GM12878 (cell line): Measurements from ENCODE around the gene SCARB1. TPM values are rescaled to one million over a fixed set of nuclear protein-coding genes. Genes with fewer than 3 reads are reported as not detected.
A peak's percentile ranks its signal among the peaks of the same experiment; 100 is the strongest.
"Not testable (repeated sequence)": the region's sequence is repeated elsewhere in the genome, so short reads cannot be mapped to it uniquely, and the experiment has no call there.

ENCODE experiments used
- ATAC-seq: fragments of 200-7000 bp; cut with Tn5 transposase; 3 replicates; pipeline ENCODE4 v1.9.1; 2020; ENCODE audit warnings: mild to moderate bottlenecking, moderate library complexity
- BruUV-seq: library from RNA; stranded (reverse); fragments of 400-500 nt; replicated peaks from 2 replicates; lab custom pipeline; 2021; lab: Mats Ljungman, UMichigan
- CTCF ChIA-PET: fragments of 300-600 bp; sonication (Branson Sonifier 250); formaldehyde crosslinking; extraction: SDS; loops from one replicate; lab custom pipeline; 2021; ENCODE audit warnings: inconsistent platforms; lab: Yijun Ruan, JAX
- POLR2A ChIA-PET: fragments of 350-600 bp; formaldehyde crosslinking; extraction: SDS; loops from one replicate; lab custom pipeline; 2021; ENCODE audit warnings: inconsistent platforms; lab: Charles Lee
- RAD21 ChIA-PET: fragments of 300-600 bp; sonication (Branson Sonifier 250); formaldehyde crosslinking; loops from one replicate; lab custom pipeline; 2023; ENCODE audit warnings: antibody characterized with exemption; ENCODE audit not compliant: unreplicated experiment; lab: Charles Lee
- SMC1A ChIA-PET: fragments of 300-600 bp; sonication (Branson Sonifier 250); formaldehyde crosslinking; loops from one replicate; lab custom pipeline; 2023; ENCODE audit not compliant: unreplicated experiment, uncharacterized antibody; lab: Charles Lee
- DNase-seq: peaks from one replicate; pipeline ENCODE4 v3.0.0-alpha.2; 2011; ENCODE audit warnings: low read depth, low spot score
- FAIRE-seq: peaks from 3 replicates; lab custom pipeline; 2011; peaks lifted over from hg19 to GRCh38; lab: Jason Lieb, UNC
- H2AFZ ChIP-seq: 2 replicates; pipeline ENCODE4 v1.6.0; 2011; ENCODE audit warnings: low read depth, low read length, control low read depth; ENCODE audit not compliant: control insufficient read depth
- H3K27ac ChIP-seq: 2 replicates; pipeline ENCODE4 v1.5.1; 2011; ENCODE audit warnings: control low read depth; ENCODE audit not compliant: control insufficient read depth, insufficient read depth
- H3K27me3 ChIP-seq, 2 experiments: replicated peaks in 1 of 2; 2 replicates each; pipeline versions ENCODE4 v1.6.0 to v1.6.1; 2011; ENCODE audit warnings: low read length in 1 of 2; ENCODE audit not compliant: control insufficient read depth in 2 of 2, insufficient read depth in 2 of 2
- H3K36me3 ChIP-seq, 2 experiments: 2 replicates each; pipeline ENCODE4 v1.5.1; 2011; ENCODE audit warnings: low read length in 1 of 2; ENCODE audit not compliant: control insufficient read depth in 2 of 2, insufficient read depth in 2 of 2
- H3K4me1 ChIP-seq: 2 replicates; pipeline ENCODE4 v1.6.1; 2011; ENCODE audit warnings: mild to moderate bottlenecking, low read length, moderate library complexity, mixed read lengths; ENCODE audit not compliant: control insufficient read depth, insufficient read depth
- H3K4me2 ChIP-seq: 2 replicates; pipeline ENCODE4 v1.6.0; 2011; ENCODE audit warnings: control low read depth; ENCODE audit not compliant: control insufficient read depth, insufficient read depth
- H3K4me3 ChIP-seq: fragments of 200-600 bp; sonication (generic); 2 replicates; pipeline ENCODE4 v1.5.1; 2016
- H3K79me2 ChIP-seq: 2 replicates; pipeline ENCODE4 v1.6.0; 2011; ENCODE audit warnings: low read length; ENCODE audit not compliant: control insufficient read depth, insufficient read depth
- H3K9ac ChIP-seq: 2 replicates; pipeline ENCODE4 v1.8.0; 2011; ENCODE audit warnings: low read length, control low read depth, mixed read lengths; ENCODE audit not compliant: control insufficient read depth, insufficient read depth
- H3K9me3 ChIP-seq: replicated peaks from 3 replicates; pipeline ENCODE4 v1.5.1; 2011; ENCODE audit warnings: mild to moderate bottlenecking, low read length; ENCODE audit not compliant: control insufficient read depth, insufficient read depth
- H4K20me1 ChIP-seq: 2 replicates; pipeline ENCODE4 v1.6.0; 2011; ENCODE audit not compliant: control insufficient read depth, insufficient read depth
- POLR2A ChIP-seq: IDR thresholded peaks from 2 replicates; pipeline ENCODE4 v1.6.1; 2011; ENCODE audit warnings: low read depth, mild to moderate bottlenecking, low read length
- SMAD1 ChIP-seq: fragments of 450-650 bp; IDR thresholded peaks from 2 replicates; pipeline ENCODE4 v1.6.1; 2018; ENCODE audit warnings: mild to moderate bottlenecking, low read depth; ENCODE audit not compliant: partially characterized antibody
- WGBS: methylation state at CpG from one replicate; pipeline ENCODE4 v1.1.6; 2016; ENCODE audit warnings: low lambda C conversion rate; ENCODE audit not compliant: insufficient replicate concordance, insufficient coverage; ENCODE audit errors: missing lambda C conversion rate; 5-methylcytosine and 5-hydroxymethylcytosine counted together
- in situ Hi-C: fragments of 300-500 bp; cut with MboI; formaldehyde crosslinking; loops from 9 replicates; pipeline ENCODE4 v1.14.3; 2018; ENCODE audit warnings: mixed read lengths
- intact Hi-C: fragments of 100-400 bp; cut with micrococcal nuclease; formaldehyde crosslinking; loops from one replicate; pipeline ENCODE4 v1.14.2; 2022; ENCODE audit not compliant: unreplicated experiment
- polyA plus RNA-seq, 11 experiments: library from polyadenylated mRNA; depleted of rRNA in 4 of 11; unstranded in 6 of 11; stranded (reverse) in 5 of 11; fragments of >200 nt; fragmentation: Nextera tagmentation in 4 of 11; fragmentation: Illumina TruSeq in 1 of 11; extraction: Ambion mirVana in 4 of 11; extraction: Trizol in 1 of 11; gene quantifications; 1 replicate in 1 of 11; 2 replicates in 10 of 11; pipeline versions ENCODE4 v1.2.1 to v1.2.3, GENCODE V29; 2011 to 2016; ENCODE audit warnings: inconsistent platforms in 2 of 11, missing spikeins in 2 of 11, low read depth in 1 of 11
- total RNA-seq, 4 experiments: library from RNA; depleted of rRNA in 3 of 4; stranded (reverse); fragments of >200 nt in 3 of 4; fragmentation: Illumina TruSeq in 1 of 4; extraction: Trizol in 1 of 4; gene quantifications; 2 replicates each; pipeline versions ENCODE4 v1.2.1 to v1.2.3, GENCODE V29; 2013 to 2021
- TF ChIP-seq, protein P1 (sequence below): fragments of 450-650 bp; IDR thresholded peaks from 2 replicates; pipeline ENCODE4 v1.6.1; 2017; ENCODE audit warnings: low read depth, mild to moderate bottlenecking, moderate library complexity

Gene SCARB1
- total and polyA plus RNA-seq, 10 of the 15 experiments (the other 5 are each of a cell fraction or from before 2014, with no cell fraction given), result 0.34 to 104 (median 63.1) TPM

- POLR2A ChIA-PET, result interaction anchor here (0.6 to 16.4 kb wide), 3 partner anchors 9 to 33 kb away, joined by 3 to 346 read pairs (median 5); no protein-coding TSS in a partner anchor
- TSS peak; percentile 68 for BruUV-seq
- H3K27me3 ChIP-seq, H3K4me1 ChIP-seq, H3K27ac ChIP-seq, H3K9ac ChIP-seq, RAD21 ChIA-PET, FAIRE-seq, DNase-seq, H3K9me3 ChIP-seq, H2AFZ ChIP-seq, ATAC-seq: not testable (repeated sequence)
- in situ Hi-C loops (loop anchor here (25.0 kb wide), 1 partner anchor 1475 kb away; the partner anchor contains the start of gene RILPL2), intact Hi-C loops (loop anchor here (10.0 kb wide), 2 partner anchors 348 to 788 kb away; partner anchors contain the start of gene NCOR2)
- TF ChIP-seq, protein P1, sequence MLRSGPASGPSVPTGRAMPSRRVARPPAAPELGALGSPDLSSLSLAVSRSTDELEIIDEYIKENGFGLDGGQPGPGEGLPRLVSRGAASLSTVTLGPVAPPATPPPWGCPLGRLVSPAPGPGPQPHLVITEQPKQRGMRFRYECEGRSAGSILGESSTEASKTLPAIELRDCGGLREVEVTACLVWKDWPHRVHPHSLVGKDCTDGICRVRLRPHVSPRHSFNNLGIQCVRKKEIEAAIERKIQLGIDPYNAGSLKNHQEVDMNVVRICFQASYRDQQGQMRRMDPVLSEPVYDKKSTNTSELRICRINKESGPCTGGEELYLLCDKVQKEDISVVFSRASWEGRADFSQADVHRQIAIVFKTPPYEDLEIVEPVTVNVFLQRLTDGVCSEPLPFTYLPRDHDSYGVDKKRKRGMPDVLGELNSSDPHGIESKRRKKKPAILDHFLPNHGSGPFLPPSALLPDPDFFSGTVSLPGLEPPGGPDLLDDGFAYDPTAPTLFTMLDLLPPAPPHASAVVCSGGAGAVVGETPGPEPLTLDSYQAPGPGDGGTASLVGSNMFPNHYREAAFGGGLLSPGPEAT, result peak; percentile 40; the same call in 1 of the 2 replicates
- TF ChIP-seq SMAD1 (peak; percentile 24), POLR2A (peak; percentile 42; the same call in 1 of the 2 replicates)
- Histone ChIP-seq H3K4me3 (peak overlapping the region; percentile 97; the same call in 1 of the 2 replicates), H4K20me1 (peaks cover 17% of the 10 kb centered on the region), H3K79me2 (peaks cover 54% of the 10 kb centered on the region), H3K4me2 (peak overlapping the region; percentile 64; the same call in 1 of the 2 replicates), H3K36me3 (peaks cover 8 to 14% of the 10 kb centered on the region in 2 experiments)
- SMC1A ChIA-PET, result interaction anchor here (12.3 kb wide), 1 partner anchor 25 kb away, joined by 294 read pairs; no protein-coding TSS in a partner anchor
- CTCF ChIA-PET, result interaction anchor here (1.0 to 21.3 kb wide), 2 partner anchors 27 to 42 kb away, joined by 4 to 523 read pairs; no protein-coding TSS in a partner anchor
- WGBS, result 81% methylated on average over 18 of the region's 21 CpGs
These were observed 49.0 kb upstream of the SCARB1 start for GRCh38 chr12:124912529-124913287.
